ENCODE results near the gene IRGQ.
A peak's percentile ranks its signal among the peaks of the same experiment; 100 is the strongest.

IRGQ gene

GRCh38 chr19:43538922-43539321 is 57.0 kb downstream of the IRGQ start:
- DNase-seq: no peak

- DNase-seq: peak; percentile 3
These were observed 60.8 kb downstream of the IRGQ start for GRCh38 chr19:43534816-43535761.

Data from NCI-H1105 (cell line).